ENCODE data around the gene HOXC10.

HOXC10 gene

GRCh38 chr12:54010053-54010971, 25.4 kb downstream of the HOXC10 start:
- Histone ChIP-seq H3K79me2 (ENCODE audit: control insufficient read depth, insufficient read depth, low read length) (no peaks in the 10 kb centered on the region), H3K4ac (ENCODE audit: low read depth, low read length) (no peak overlapping the region), H4K8ac (ENCODE audit: low read depth, low read length) (no peak overlapping the region), H3K4me1 (ENCODE audit: control insufficient read depth, low read depth, low read length) (no peaks in the 10 kb centered on the region), H4K5ac (ENCODE audit: low read length) (no peak overlapping the region), H3K18ac (ENCODE audit: low read length) (no peak overlapping the region), H2AK5ac (ENCODE audit: low read length) (no peak overlapping the region), H3K4me2 (ENCODE audit: low read length) (no peak overlapping the region), H3K27ac (ENCODE audit: low read depth, low read length) (no peak overlapping the region), H2BK15ac (replicated peaks; ENCODE audit: low read depth) (no peak overlapping the region), H3K79me1 (ENCODE audit: low read length) (no peaks in the 10 kb centered on the region), H3K23ac (ENCODE audit: low read length) (no peak overlapping the region), H2BK5ac (ENCODE audit: low read length) (no peak overlapping the region), H2BK120ac (ENCODE audit: low read depth, low read length) (no peak overlapping the region), H3K27me3 (ENCODE audit: insufficient read depth, low read length, poor library complexity) (peaks cover 89% of the 10 kb centered on the region), H3K9ac (ENCODE audit: low read length) (no peak overlapping the region), H3K36me3 (ENCODE audit: control insufficient read depth, insufficient read depth, low read length) (no peaks in the 10 kb centered on the region), H3K4me3 (ENCODE audit: low read length) (no peak overlapping the region), H3K56ac (ENCODE audit: low read length) (no peak overlapping the region)
- no peak for DNase-seq
- WGBS (ENCODE audit: extremely low coverage, insufficient coverage, low lambda C conversion rate): no CpG with 5 or more reads among the region's 10 CpGs

GRCh38 chr12:54010972-54011664, 26.2 kb downstream of the HOXC10 start:
- Histone ChIP-seq H3K4ac (ENCODE audit: low read depth, low read length) (no peak overlapping the region), H3K79me2 (ENCODE audit: control insufficient read depth, insufficient read depth, low read length) (no peaks in the 10 kb centered on the region), H3K27me3 (ENCODE audit: insufficient read depth, low read length, poor library complexity) (peaks cover 91% of the 10 kb centered on the region), H2BK5ac (ENCODE audit: low read length) (no peak overlapping the region), H3K79me1 (ENCODE audit: low read length) (no peaks in the 10 kb centered on the region), H4K5ac (ENCODE audit: low read length) (no peak overlapping the region), H3K36me3 (ENCODE audit: control insufficient read depth, insufficient read depth, low read length) (no peaks in the 10 kb centered on the region), H2BK15ac (replicated peaks; ENCODE audit: low read depth) (no peak overlapping the region), H2AK5ac (ENCODE audit: low read length) (no peak overlapping the region), H3K23ac (ENCODE audit: low read length) (no peak overlapping the region), H3K4me2 (ENCODE audit: low read length) (no peak overlapping the region), H3K27ac (ENCODE audit: low read depth, low read length) (no peak overlapping the region), H3K4me1 (ENCODE audit: control insufficient read depth, low read depth, low read length) (no peaks in the 10 kb centered on the region), H3K18ac (ENCODE audit: low read length) (no peak overlapping the region), H2BK120ac (ENCODE audit: low read depth, low read length) (no peak overlapping the region), H3K4me3 (ENCODE audit: low read length) (no peak overlapping the region), H3K9ac (ENCODE audit: low read length) (no peak overlapping the region), H3K56ac (ENCODE audit: low read length) (no peak overlapping the region), H4K8ac (ENCODE audit: low read depth, low read length) (no peak overlapping the region)
- DNase-seq: no peak
- WGBS (ENCODE audit: extremely low coverage, insufficient coverage, low lambda C conversion rate): no CpG with 5 or more reads among the region's 17 CpGs

DNA sequence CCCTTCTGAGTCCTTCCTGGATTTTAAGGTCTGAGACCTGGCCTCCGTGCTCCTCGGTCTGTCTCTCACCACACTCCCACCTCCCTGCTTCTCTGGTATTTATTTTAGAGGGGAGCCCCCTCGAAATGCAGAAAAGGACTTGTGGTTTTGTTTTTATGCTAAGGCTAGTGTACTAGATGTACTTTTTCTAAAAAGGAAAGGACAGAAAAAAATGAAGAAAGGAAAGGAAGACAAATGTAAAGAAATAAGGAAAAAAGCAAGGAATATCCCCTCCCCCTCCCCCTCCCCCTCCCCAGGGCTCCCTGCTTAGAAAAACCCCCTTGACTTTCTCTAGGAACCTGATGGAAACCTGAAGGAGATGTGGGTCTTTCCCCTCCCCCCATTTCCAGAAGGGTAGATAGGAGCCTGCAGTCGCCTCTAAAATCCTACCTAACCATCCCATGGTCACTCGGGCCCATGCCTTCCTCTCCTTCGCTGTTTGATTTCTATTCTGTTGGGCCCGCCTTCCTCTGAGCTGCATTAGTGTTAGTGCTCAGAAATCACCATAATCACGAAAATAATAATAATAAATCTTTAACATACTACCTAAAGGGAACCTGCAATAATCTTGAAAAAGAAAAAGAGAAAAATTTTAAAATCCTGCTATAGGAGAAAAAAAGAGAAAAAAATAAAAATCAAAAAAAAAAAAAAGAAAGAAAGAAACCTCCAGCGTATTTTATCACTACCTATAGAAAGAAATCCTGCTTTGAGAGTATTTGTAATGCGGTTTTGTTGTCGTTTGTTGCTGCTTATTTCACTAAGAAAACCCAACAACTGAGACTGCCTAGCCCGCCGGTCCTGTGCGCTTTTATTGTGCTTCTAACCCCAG, 27.0 kb downstream of the HOXC10 start:
- Histone ChIP-seq H2BK5ac (ENCODE audit: low read length) (no peak overlapping the region), H3K4me2 (ENCODE audit: low read length) (no peak overlapping the region), H3K79me2 (ENCODE audit: control insufficient read depth, insufficient read depth, low read length) (no peaks in the 10 kb centered on the region), H3K4ac (ENCODE audit: low read depth, low read length) (no peak overlapping the region), H2BK15ac (replicated peaks; ENCODE audit: low read depth) (no peak overlapping the region), H3K36me3 (ENCODE audit: control insufficient read depth, insufficient read depth, low read length) (no peaks in the 10 kb centered on the region), H3K4me1 (ENCODE audit: control insufficient read depth, low read depth, low read length) (no peaks in the 10 kb centered on the region), H3K56ac (ENCODE audit: low read length) (no peak overlapping the region), H3K27ac (ENCODE audit: low read depth, low read length) (no peak overlapping the region), H3K9ac (ENCODE audit: low read length) (no peak overlapping the region), H3K18ac (ENCODE audit: low read length) (no peak overlapping the region), H3K79me1 (ENCODE audit: low read length) (no peaks in the 10 kb centered on the region), H3K4me3 (ENCODE audit: low read length) (no peak overlapping the region), H2AK5ac (ENCODE audit: low read length) (no peak overlapping the region), H2BK120ac (ENCODE audit: low read depth, low read length) (no peak overlapping the region), H4K8ac (ENCODE audit: low read depth, low read length) (no peak overlapping the region), H4K5ac (ENCODE audit: low read length) (no peak overlapping the region), H3K27me3 (ENCODE audit: insufficient read depth, low read length, poor library complexity) (peaks cover 88% of the 10 kb centered on the region), H3K23ac (ENCODE audit: low read length) (no peak overlapping the region)
- WGBS (ENCODE audit: extremely low coverage, insufficient coverage, low lambda C conversion rate): no CpG with 5 or more reads among the region's 14 CpGs
- DNase-seq: no peak

DNA sequence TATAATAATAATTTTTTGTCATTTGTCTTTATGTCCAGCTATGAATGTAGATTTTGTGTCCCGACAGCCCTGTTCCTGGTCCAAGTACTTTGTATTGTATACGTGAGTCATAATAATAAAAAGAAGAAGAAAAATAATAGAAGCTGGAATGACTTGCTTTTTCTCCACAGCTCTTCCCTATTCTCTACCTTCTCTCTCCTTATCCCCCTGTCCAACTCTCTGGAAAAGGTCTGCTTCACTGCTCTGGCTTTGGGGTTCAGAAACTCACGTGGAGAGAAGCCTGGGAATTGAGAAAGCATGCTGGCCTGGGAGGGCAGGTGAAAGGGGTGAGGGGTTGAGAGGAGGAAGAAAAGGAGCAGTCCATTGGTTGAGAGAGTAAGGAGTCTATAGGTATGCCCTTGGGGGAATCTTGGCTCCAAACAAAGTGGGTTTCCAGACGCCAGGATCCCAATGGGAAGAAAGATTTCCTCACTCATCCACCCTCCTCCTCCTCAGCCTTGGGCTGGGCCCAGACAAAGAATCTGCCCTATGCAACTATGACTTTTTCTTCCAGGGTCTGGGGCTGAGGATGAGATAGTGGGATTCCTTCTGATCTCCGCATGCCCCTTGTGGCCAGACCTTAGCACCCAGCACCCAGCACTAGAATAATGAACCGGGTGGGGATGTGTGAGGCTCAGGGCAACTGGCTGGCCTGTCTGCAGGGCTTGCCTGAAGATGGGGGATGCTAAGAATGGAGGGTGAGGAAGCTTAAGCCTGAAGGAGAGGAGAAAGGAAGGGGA, 27.9 kb downstream of the HOXC10 start:
- Histone ChIP-seq H2AK5ac (ENCODE audit: low read length) (no peak overlapping the region), H3K23ac (ENCODE audit: low read length) (no peak overlapping the region), H3K27me3 (ENCODE audit: insufficient read depth, low read length, poor library complexity) (peaks cover 83% of the 10 kb centered on the region), H3K27ac (ENCODE audit: low read depth, low read length) (no peak overlapping the region), H3K56ac (ENCODE audit: low read length) (no peak overlapping the region), H3K4me1 (ENCODE audit: control insufficient read depth, low read depth, low read length) (no peaks in the 10 kb centered on the region), H2BK15ac (replicated peaks; ENCODE audit: low read depth) (no peak overlapping the region), H3K4ac (ENCODE audit: low read depth, low read length) (no peak overlapping the region), H3K36me3 (ENCODE audit: control insufficient read depth, insufficient read depth, low read length) (no peaks in the 10 kb centered on the region), H2BK5ac (ENCODE audit: low read length) (no peak overlapping the region), H4K5ac (ENCODE audit: low read length) (no peak overlapping the region), H3K9ac (ENCODE audit: low read length) (no peak overlapping the region), H2BK120ac (ENCODE audit: low read depth, low read length) (no peak overlapping the region), H3K18ac (ENCODE audit: low read length) (no peak overlapping the region), H3K79me2 (ENCODE audit: control insufficient read depth, insufficient read depth, low read length) (no peaks in the 10 kb centered on the region), H3K4me2 (ENCODE audit: low read length) (no peak overlapping the region), H4K8ac (ENCODE audit: low read depth, low read length) (no peak overlapping the region), H3K4me3 (ENCODE audit: low read length) (no peak overlapping the region), H3K79me1 (ENCODE audit: low read length) (no peaks in the 10 kb centered on the region)
- DNase-seq: no peak
- no CpG with 5 or more reads among the region's 6 CpGs for WGBS (ENCODE audit: extremely low coverage, insufficient coverage, low lambda C conversion rate)

DNA sequence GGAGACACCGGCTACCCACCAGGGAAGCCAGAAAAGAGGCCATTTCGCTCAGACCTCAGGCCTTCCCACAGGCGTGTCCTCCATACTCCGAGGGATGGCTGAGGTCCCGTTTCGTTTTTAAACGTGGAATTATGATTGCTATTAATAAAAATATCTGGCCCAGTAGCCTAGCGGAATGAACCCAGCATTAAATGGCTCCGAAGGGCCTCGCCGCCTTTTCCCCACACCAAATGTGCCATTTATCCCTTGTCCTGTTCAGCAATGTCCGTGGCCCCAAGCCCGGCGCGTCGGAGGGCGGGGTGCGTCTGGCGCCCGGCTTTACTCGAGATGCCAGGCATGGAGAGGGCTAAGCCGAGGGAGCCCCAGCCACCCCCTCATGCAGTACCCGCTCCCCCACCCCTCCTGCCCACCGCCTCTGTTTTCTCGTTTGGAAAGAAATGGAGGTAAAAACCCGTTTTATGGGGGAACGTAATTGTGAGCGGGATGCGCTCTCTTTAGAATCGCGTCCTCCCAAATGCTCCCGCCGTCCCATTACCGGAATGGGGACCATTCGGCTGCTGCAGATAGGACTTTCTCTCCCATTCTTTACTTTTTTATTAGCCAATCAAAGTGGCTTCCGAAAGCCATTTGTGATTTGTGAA, 29.6 kb downstream of the HOXC10 start:
- H2BK15ac ChIP-seq (replicated peaks; ENCODE audit: low read depth): no peak overlapping the region
- H3K27me3 ChIP-seq (ENCODE audit: insufficient read depth, low read length, poor library complexity): peaks cover 77% of the 10 kb centered on the region
- no CpG with 5 or more reads among the region's 36 CpGs for WGBS (ENCODE audit: extremely low coverage, insufficient coverage, low lambda C conversion rate)
- H2AK5ac ChIP-seq (ENCODE audit: low read length): no peak overlapping the region
- DNase-seq: no peak
- no peak overlapping the region for H3K4me3 ChIP-seq (ENCODE audit: low read length)
- peaks cover 2% of the 10 kb centered on the region for H3K4me1 ChIP-seq (ENCODE audit: control insufficient read depth, low read depth, low read length)
- H4K8ac ChIP-seq (ENCODE audit: low read depth, low read length): no peak overlapping the region
- no peak overlapping the region for H4K5ac ChIP-seq (ENCODE audit: low read length)
- H3K56ac ChIP-seq (ENCODE audit: low read length): no peak overlapping the region
- no peaks in the 10 kb centered on the region for H3K36me3 ChIP-seq (ENCODE audit: control insufficient read depth, insufficient read depth, low read length)
- H3K79me2 ChIP-seq (ENCODE audit: control insufficient read depth, insufficient read depth, low read length): no peaks in the 10 kb centered on the region
- H3K23ac ChIP-seq (ENCODE audit: low read length): no peak overlapping the region
- H2BK120ac ChIP-seq (ENCODE audit: low read depth, low read length): no peak overlapping the region
- H2BK5ac ChIP-seq (ENCODE audit: low read length): no peak overlapping the region
- no peak overlapping the region for H3K4me2 ChIP-seq (ENCODE audit: low read length)
- no peaks in the 10 kb centered on the region for H3K79me1 ChIP-seq (ENCODE audit: low read length)
- no peak overlapping the region for H3K9ac ChIP-seq (ENCODE audit: low read length)
- no peak overlapping the region for H3K4ac ChIP-seq (ENCODE audit: low read depth, low read length)
- H3K27ac ChIP-seq (ENCODE audit: low read depth, low read length): no peak overlapping the region
- no peak overlapping the region for H3K18ac ChIP-seq (ENCODE audit: low read length)
